SK-N-SH (cell line): ENCODE results near the gene SHROOM2.

Experiments
- CTCF ChIP-seq: fragments of 200-600 bp; sonication (generic); IDR thresholded peaks from 2 replicates; pipeline ENCODE4 v1.6.1; 2017; ENCODE audit warnings: antibody characterized with exemption, mild to moderate bottlenecking, moderate library complexity
- ELF1 ChIP-seq: IDR thresholded peaks from 2 replicates; pipeline ENCODE4 v1.4.0; 2012
- GABPA ChIP-seq: IDR thresholded peaks from 2 replicates; pipeline ENCODE4 v1.4.0; 2012; ENCODE audit warnings: low read depth, mild to moderate bottlenecking
- MEF2A ChIP-seq: IDR thresholded peaks from 2 replicates; pipeline ENCODE4 v1.4.0; 2012; ENCODE audit warnings: low read depth, borderline replicate concordance
- NFIC ChIP-seq: IDR thresholded peaks from 2 replicates; pipeline ENCODE4 v1.4.0; 2012; ENCODE audit warnings: borderline replicate concordance
- NRF1 ChIP-seq: IDR thresholded peaks from 2 replicates; pipeline ENCODE4 v1.6.1; 2012; ENCODE audit warnings: low read depth, mild to moderate bottlenecking, low read length
- PBX3 ChIP-seq: IDR thresholded peaks from 2 replicates; pipeline ENCODE4; 2012
- POLR2AphosphoS5 ChIP-seq: IDR thresholded peaks from 2 replicates; pipeline ENCODE4 v1.6.1; 2012; ENCODE audit warnings: low read depth, low read length
- SIN3A ChIP-seq: IDR thresholded peaks from 2 replicates; pipeline ENCODE4 v1.6.1; 2012; ENCODE audit warnings: low read depth, mild to moderate bottlenecking, low read length, moderate library complexity, borderline replicate concordance
- TCF12 ChIP-seq: IDR thresholded peaks from 2 replicates; pipeline ENCODE4 v1.4.0; 2012

GRCh38 chrX:9905721-9906120 is 119.5 kb downstream of the SHROOM2 start:
- no peak for TF ChIP-seq GABPA
- TF ChIP-seq MEF2A: no peak
- TF ChIP-seq TCF12: no peak
- no peak for TF ChIP-seq PBX3
- no peak for TF ChIP-seq CTCF
- no peak for TF ChIP-seq POLR2AphosphoS5
- no peak for TF ChIP-seq ELF1
- TF ChIP-seq NFIC: no peak
- no peak for TF ChIP-seq SIN3A
- TF ChIP-seq NRF1: no peak
